GOT3 (cell line): Measurements from ENCODE around the gene CBX8.

Experiments used
- DNase-seq: peaks from one replicate; lab custom pipeline; 2025; ENCODE audit warnings: mixed read lengths; lab: John Stamatoyannopoulos, UW

Gene CBX8

GRCh38 chr17:79819534-79820276 is 22.8 kb upstream of the CBX8 start:
- DNase-seq = no peak

GRCh38 chr17:79819085-79819484 is 22.2 kb upstream of the CBX8 start:
- DNase-seq = no peak

- no peak for DNase-seq
These were observed 21.3 kb upstream of the CBX8 start for GRCh38 chr17:79818026-79818758.

DNA sequence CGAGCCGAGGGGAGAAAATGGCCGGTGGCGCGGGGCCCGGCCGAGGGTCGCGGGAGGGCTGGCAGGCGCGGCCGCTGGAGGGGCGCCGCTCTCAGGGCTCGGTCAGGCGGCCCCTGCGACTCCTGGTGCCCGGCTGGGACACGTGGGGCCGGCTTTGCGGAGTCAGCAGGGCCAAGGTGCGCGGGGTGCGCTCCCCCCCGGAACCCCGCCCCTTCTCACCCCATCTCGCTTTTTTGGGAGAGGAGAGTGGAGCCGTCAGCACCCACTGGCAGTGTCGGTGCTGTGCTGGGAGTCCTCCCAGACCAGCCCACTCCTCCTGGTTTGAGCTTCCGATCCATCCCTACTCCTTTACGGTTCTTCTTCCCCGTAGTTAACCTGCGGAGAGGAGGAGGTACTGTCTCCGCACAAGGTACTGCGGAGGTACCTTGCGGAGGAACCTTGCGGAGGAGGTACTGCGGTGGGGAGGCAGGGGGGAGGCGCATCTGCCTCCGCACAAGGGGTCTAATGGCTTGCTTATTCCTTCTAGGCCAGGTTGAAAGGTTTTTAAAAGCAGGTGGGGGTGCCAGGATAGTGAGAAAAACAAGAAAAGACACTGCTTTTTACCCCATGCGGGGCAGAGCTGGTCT is 19.1 kb upstream of the CBX8 start:
- no peak for DNase-seq

DNA sequence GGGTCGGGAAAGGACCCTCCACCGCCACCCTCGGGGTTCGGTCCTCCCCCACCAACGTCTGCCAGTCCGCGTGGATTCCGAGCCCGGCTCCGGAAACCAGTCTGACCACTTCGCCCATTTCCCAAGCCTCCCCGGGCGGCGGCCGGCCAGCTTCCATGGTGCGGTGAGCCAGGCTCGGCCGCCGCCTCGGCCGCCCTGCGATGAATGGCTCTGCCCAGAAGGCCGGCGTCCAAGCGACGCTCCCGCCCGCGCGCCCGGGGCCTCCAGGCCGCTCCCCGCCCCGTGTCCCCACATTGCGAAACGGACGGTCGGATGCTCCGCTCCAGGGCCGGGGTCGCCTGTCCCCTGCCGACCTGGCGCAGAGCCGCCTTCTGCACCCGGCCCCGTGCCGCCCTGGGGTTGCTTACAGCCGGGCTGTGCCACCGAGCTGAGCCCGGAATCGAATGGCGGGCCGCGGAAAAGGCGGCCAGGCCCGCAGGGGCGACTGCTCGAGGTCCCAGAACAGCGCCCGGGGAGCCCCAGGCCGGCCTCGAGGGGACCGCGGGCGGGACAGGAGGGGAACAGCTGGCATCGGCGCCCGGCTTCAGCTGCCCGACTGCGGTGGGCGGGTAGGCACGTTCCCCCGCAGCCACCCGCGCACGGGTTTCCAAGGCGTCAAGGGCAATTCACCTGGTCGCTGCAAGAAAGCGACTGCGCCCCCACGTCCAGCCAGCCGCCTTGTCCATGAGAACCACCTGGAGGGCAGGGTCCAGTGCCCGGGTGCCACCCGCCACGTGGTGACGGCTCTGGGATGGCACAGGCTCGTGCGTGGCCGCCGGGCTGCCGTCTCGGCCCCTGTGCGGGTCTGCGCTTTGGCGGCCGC is 18.3 kb upstream of the CBX8 start:
- no peak for DNase-seq

DNA sequence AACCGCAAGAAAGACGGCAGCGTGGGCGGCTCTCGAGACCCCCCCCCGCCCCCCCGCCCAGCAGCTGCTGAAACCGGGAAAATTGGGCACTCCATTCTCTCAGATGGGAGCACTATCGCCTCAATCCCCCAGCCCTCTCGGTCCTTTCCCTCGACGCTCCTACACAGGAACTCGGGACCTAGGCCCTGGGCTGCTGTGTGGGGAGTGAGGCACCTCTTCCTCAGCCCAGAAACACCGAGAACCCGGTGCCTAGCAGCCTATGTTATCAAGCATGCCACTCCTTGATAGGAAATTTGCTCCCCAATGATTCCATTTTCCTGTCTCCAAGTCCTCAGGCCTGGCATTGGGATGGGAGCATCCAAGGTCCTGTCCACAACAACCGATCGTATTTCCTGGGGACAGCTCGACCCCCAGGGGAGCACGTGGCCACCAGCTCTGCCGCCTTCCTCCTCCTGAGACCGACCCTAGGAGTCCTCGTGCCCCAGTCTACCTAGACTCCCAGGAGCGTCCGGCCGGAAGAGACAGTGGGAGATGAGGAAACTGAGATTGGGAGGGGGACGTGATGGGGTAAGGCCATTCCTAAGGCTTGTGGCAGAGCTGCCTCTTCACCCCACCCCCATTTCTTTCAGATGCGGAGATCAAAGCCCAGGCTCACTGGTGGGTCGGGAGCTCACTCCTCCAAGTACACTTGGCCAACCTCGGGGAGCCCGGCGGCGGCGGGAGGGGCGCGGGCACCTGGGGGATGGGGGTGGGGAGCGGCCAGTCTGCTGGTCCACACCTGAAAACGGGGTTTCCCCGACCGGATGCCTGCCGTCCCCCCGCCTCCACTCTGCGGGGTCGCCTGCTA is 17.5 kb upstream of the CBX8 start:
- no peak for DNase-seq

DNA sequence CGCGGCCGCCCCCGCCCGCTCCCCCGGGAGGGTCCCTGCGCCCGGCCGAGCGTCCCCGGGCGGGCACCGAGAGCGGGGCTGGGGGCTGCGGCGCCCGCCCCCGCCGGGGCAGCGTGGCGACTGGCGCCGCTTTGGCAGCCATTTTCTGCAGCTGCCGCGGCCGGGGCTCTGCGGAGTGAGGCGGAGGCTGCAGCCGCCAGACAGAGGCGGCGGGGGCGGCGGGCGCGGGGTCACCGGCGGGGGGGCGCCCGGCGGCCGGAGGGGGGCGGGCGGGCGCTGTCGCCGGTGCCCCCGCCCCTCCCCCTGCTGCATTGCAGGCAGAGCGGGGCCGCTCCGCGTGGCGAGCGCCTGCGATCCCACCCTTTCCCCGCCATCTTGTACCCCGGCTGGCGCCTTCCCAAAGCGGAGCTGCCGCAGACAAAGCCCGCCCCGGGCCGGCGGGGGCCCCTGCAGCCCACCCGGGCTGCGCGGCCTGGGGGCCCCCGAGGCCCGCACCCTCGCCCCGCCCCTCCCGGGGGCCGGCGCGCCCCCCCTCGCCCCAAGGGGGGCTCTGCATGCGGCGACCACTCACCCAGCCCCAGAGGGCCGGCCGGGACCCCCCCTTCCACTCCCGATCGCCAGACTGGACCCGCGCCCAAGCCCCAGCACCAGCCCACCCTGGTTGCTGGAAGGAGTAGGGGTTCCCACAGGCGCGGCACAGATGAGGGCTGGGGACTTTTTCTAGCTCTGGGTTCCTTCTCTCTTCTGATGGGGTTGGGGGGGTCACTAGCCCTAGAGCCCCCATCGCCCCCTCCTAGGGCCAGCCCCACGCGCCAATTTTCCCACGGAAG is 16.6 kb upstream of the CBX8 start:
- DNase-seq = no peak

DNA sequence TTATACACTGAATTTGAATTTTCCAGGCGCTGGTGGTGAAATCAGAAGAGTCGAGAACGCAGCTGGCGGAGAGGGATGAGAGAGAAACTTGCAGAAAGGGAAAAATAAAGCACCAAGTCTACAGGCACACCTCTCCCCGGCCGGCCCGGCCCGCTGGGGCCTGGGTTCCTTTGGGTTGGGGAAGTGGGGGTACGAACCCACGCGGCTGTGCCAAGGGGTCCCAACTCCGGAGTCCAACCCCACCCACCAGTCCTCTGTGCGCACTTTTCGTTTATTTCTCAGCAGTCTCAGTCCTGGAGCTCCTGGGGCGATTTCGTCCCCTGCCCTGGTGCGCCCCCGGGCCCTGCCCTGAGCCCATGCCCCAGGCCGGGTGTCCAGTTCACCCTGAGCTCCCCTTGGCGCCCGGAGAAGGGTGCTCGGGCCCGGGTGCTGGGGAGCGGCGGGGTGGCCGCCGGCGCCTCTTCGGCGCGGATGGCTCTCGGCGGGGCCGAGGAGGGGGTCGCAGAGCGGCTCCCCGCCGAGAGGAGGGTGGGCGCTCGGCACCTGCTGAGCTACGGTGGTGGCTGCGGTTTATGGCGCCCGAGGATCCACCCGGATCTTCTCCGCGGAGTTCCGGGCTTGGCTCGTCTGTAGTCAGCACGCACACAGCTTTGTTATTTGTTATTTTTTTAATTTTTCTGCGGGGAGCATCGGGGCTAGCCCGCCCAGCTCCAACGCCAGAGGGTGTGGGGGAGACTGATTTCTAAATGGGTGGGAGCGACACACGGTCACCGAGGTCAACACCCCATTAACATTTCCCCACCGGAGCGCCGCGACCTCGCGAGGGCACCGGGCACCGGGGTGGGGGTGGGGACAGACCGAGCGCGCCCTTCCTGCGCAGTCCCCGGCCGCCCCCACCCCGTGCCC is 15.7 kb upstream of the CBX8 start:
- DNase-seq = no peak

- DNase-seq = no peak
These were observed 15.0 kb upstream of the CBX8 start for GRCh38 chr17:79811868-79812352.

DNA sequence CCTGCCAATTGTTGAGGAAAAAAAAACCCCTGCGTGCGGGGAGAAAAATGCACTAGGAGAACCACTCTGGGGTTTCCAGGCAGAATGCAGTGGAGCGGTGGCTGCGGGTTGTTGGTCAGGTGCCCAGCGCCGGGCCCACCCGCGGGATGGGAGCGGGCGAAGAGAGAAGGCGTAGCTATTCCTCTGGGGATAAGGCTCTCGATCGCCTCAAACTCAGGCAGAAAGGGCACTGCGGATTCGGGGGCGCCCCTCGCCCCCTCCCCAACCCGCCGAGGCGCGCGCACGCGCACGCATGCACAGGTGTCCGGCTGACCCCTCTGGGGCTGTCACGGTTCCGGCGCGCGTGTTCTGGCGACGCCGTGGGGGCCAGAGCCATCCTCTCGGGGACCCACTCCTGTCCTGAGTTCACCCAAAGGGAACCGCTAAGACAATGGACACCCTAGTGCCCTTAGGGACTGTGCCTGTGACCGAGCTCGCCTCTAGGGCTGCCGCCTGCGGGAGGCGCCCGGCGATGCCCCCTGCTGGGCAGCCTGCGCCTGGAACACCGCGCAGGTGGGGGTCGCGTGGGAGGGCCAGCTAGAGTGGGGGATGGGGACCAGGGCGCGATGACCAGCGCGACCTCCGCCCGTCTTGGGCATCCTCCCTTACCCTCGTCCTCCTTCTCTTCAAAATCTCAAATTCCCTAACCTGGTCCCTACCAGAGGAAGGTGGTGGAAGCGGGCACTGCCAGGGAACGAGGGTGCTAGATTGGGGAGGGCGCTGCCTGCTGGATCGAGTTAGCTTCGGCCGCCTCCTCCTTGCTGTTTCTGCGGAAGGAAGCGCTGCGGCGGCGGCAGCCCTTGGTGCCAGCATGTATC is 14.4 kb upstream of the CBX8 start:
- DNase-seq = no peak

GRCh38 chr17:79810130-79811010 is 13.5 kb upstream of the CBX8 start:
- DNase-seq = no peak

DNA sequence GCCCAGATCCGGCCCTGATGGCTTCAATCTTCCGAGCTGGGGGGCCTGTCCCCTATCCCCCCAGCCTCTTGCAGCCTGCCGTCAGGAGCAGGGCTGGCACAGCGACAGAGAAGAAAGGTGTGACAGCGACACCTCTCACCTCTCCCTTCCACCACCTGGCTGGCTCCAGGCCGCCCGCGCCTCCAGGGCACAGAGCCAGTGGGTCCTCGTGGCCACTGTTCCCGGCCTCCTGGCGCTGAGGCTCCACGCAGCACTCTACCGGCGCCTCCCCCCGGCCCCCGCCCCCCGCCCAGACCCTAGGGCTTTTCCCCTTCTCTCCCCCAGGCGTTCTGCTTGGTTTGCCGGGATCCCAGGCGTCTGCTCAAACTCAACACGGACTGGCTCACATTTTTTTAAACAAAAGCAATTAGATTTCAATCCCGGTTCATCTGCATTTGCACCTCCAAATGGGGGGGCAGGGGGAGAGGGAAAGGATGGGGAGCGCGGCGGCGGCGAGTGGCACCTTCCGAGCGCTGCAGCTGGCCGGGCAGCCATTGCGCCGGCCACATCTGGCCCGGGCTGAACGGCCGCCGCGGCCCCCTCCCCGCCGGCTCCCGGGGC is 12.8 kb upstream of the CBX8 start:
- DNase-seq = no peak

DNA sequence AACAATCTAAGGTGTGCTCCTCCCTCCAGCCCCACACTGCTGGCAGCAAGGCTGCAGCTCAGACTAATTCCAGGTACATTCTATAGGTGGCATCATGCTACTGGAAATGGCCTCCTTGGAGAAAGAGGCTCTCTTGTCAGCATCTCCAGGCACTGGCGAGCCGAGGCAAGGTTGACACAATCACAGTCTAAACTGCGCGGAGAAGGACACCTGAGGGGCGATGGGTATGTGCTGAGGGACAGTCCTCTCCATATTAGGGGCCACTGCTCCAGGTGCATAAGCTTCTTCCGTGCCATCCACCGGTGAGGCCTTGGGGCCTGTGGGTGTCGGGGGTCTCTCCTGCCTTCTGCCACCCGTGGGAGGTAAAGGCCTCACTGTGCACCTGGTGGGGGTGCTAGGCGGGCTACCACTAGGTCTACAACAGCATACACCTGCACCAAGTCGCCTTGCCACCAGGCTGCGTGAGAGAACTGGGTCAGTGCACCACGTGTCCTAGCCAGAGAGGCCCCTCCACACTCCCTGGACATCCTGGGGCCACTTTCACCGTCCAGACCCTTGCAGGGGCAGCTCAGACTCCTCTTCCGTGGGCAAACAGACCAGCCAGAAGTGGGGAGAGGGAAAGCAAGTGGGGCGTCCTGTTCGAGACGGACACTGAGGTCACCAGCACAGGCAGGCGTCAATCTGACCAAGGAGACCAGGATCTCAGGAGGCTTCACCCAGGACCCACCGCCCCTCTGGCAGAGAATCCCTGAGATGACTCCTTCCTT is 12.1 kb upstream of the CBX8 start:
- DNase-seq = no peak

GRCh38 chr17:79806863-79807720 is 10.2 kb upstream of the CBX8 start:
- DNase-seq = no peak

- DNase-seq = no peak
These were observed 9.5 kb upstream of the CBX8 start for GRCh38 chr17:79806446-79806760.
